Colonic mucosa (tissue), 4 donors: Measurements from ENCODE around the gene PLCXD1. TPM values are rescaled to one million over a fixed set of nuclear protein-coding genes. Genes with fewer than 3 reads are reported as not detected.

Source experiments
- DNase-seq: peaks from one replicate; pipeline ENCODE4 v3.0.0-alpha.2; 2020
- H3K27ac ChIP-seq: fragments of 200-600 bp; one replicate; pipeline ENCODE4 v1.8.0; 2021
- H3K27me3 ChIP-seq: fragments of 200-600 bp; one replicate; pipeline ENCODE4 v1.8.0; 2021
- H3K36me3 ChIP-seq: fragments of 200-600 bp; one replicate; pipeline ENCODE4 v1.8.0; 2021
- H3K4me1 ChIP-seq: fragments of 200-600 bp; one replicate; pipeline ENCODE4 v1.8.0; 2021; ENCODE audit warnings: mild to moderate bottlenecking
- H3K4me3 ChIP-seq: fragments of 200-600 bp; one replicate; pipeline ENCODE4 v1.8.0; 2021
- H3K9ac ChIP-seq, 2 donors: one replicate each; pipeline ENCODE4 v1.7.0; 2013; ENCODE audit warnings: control low read depth in 2 of 2, low read depth in 2 of 2, low read length in 2 of 2
- H3K9me3 ChIP-seq: fragments of 200-600 bp; one replicate; pipeline ENCODE4 v1.8.0; 2021
- CTCF ChIP-seq: fragments of 200-600 bp; IDR thresholded peaks from one replicate; pipeline ENCODE4 v1.8.0; 2022; ENCODE audit warnings: antibody characterized with exemption, mild to moderate bottlenecking
- intact Hi-C: fragments of 100-400 bp; cut with DNase I; formaldehyde crosslinking; loops from one replicate; pipeline ENCODE4 v1.14.1; 2022
- total RNA-seq, 2 donors: library from RNA; stranded (reverse); fragmentation: NEBNext Ultra II Directional in 1 of 2; extraction: Animal tissue kit (Norgen Biotek cat#: 25700) in 1 of 2; gene quantifications; one replicate each; pipeline ENCODE4 v1.2.1, GENCODE V29; 2021
- donor health status: healthy.
- donor health status: DM: no; HTN: no; CAD: no.
- donor health status: DM: no; HTN: no; CAD: no.

Gene PLCXD1
- total RNA-seq, 2 donors from 2014 or later, result 11.0 to 23.8 TPM

DNA sequence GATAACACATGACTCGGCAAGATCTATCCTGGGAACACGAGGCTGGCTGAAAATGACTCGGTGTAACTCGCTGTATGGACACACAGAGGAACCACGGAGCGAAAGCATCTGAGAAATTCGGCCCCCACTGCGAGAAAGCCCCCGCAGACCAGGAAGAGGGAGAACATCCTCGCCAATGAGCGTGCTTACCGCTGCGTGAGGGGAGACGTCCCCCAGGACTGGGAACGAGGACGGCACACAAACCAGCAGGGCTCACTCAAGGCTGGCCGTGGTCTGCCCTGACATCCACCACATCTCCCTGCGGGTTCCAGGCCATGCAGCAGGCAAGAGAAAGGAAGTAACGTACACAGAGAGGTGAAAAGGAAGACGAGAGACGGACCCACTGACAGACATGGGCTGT, 55.0 kb downstream of the PLCXD1 start:
- TF ChIP-seq CTCF, result no peak
- intact Hi-C loops, result no loop called here
- Histone ChIP-seq H3K36me3 (no peaks in the 10 kb centered on the region), H3K9ac (no peak overlapping the region), H3K4me3 (no peak overlapping the region), H3K27me3 (peaks cover 6% of the 10 kb centered on the region), H3K9me3 (no peaks in the 10 kb centered on the region), H3K4me1 (no peaks in the 10 kb centered on the region), H3K27ac (no peak overlapping the region)
- no peak for DNase-seq

DNA sequence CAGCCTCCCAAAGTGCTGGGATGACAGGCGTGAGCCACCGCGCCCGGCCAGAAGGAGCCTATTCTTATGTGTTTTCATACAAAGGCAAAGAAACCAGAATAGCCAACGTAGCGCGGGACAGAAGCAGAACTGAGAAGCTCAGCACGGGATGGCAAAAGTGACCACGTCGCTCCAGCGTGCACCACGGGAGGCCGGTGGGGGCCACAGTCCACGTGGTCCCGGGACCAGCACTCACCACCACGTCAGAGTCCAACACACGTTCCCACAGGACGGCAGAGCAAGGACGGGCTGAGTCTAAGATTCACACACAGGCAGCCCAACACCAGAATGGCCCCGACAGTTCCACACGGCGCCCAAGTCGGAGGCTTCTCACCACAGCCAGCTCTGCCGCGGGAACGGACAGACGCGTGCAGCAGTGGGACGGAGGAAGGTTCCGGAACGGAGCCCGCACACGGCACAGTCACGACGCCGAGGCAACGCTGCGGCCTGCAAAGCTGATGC, 56.2 kb downstream of the PLCXD1 start:
- H3K4me1 ChIP-seq, result no peaks in the 10 kb centered on the region
- intact Hi-C loops, result no loop called here
- TF ChIP-seq CTCF, result no peak
- H3K27me3 ChIP-seq, result no peaks in the 10 kb centered on the region
- no peak for DNase-seq
- no peak overlapping the region for H3K4me3 ChIP-seq
- no peak overlapping the region for H3K9ac ChIP-seq
- H3K9me3 ChIP-seq, result no peaks in the 10 kb centered on the region
- H3K36me3 ChIP-seq, result no peaks in the 10 kb centered on the region
- no peak overlapping the region for H3K27ac ChIP-seq

GRCh38 chrX:338281-338835, 57.2 kb downstream of the PLCXD1 start:
- Histone ChIP-seq H3K9me3 (no peaks in the 10 kb centered on the region), H3K27me3 (no peaks in the 10 kb centered on the region), H3K9ac (no peak overlapping the region), H3K27ac (no peak overlapping the region), H3K36me3 (no peaks in the 10 kb centered on the region), H3K4me3 (no peak overlapping the region), H3K4me1 (no peaks in the 10 kb centered on the region)
- no peak for TF ChIP-seq CTCF
- intact Hi-C loops, result no loop called here
- no peak for DNase-seq

GRCh38 chrX:338836-339400, 57.7 kb downstream of the PLCXD1 start:
- TF ChIP-seq CTCF, result no peak
- H3K9ac ChIP-seq, result no peak overlapping the region
- H3K27ac ChIP-seq, result no peak overlapping the region
- no peaks in the 10 kb centered on the region for H3K27me3 ChIP-seq
- H3K36me3 ChIP-seq, result no peaks in the 10 kb centered on the region
- no peaks in the 10 kb centered on the region for H3K9me3 ChIP-seq
- no peaks in the 10 kb centered on the region for H3K4me1 ChIP-seq
- intact Hi-C loops, result no loop called here
- no peak for DNase-seq
- H3K4me3 ChIP-seq, result no peak overlapping the region

DNA sequence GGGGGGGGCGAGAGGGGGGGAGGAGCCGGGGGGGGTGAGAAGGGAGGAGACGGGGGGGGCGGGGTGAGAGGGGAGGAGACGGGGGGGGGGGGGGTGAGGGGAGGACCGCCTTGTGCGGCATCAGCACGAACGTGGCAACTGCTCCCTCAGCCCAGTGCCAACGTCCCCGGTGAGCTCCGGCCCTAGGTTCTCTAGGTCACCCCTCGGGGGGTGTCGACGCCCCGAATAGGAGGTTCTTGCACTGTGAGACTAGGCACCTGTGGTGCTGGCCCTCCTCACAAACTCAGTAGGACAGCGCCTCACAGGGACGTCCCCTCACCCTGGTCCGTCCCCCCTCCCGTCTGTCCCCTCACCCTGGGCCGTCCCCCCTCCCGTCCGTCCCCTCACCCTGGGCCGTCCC, 58.9 kb downstream of the PLCXD1 start:
- H3K36me3 ChIP-seq, result no peaks in the 10 kb centered on the region
- intact Hi-C loops, result no loop called here
- no peak overlapping the region for H3K4me3 ChIP-seq
- no peak for DNase-seq
- H3K9me3 ChIP-seq, result no peaks in the 10 kb centered on the region
- no peak for TF ChIP-seq CTCF
- H3K4me1 ChIP-seq, result no peaks in the 10 kb centered on the region
- H3K27ac ChIP-seq, result no peak overlapping the region
- no peaks in the 10 kb centered on the region for H3K27me3 ChIP-seq
- no peak overlapping the region for H3K9ac ChIP-seq
